Psoas muscle (tissue), 8 donors: Measurements from ENCODE around the gene GPRIN3. TPM values are rescaled to one million over a fixed set of nuclear protein-coding genes. Genes with fewer than 3 reads are reported as not detected.
"Not testable (repeated sequence)": the region's sequence is repeated elsewhere in the genome, so short reads cannot be mapped to it uniquely, and the experiment has no call there.

Source experiments
- ATAC-seq, 4 donors: fragments of 200-7000 bp; cut with Tn5 transposase; one replicate each; pipeline ENCODE4 v1.9.1; 2020; ENCODE audit warnings: moderate library complexity in 3 of 4, mild to moderate bottlenecking in 2 of 4
- DNase-seq, 2 donors: peaks; one replicate each; pipeline ENCODE4 v3.0.0-alpha.2; 2020
- H3K27ac ChIP-seq: fragments of 200-600 bp; one replicate; pipeline ENCODE4 v1.8.0; 2022
- H3K27me3 ChIP-seq, 3 donors: fragments of 200-600 bp in 1 of 3; one replicate each; pipeline versions ENCODE4 v1.6.1 to v1.8.0; 2013 to 2022; ENCODE audit warnings: low read length in 2 of 3, mild to moderate bottlenecking in 2 of 3, moderate library complexity in 1 of 3; ENCODE audit not compliant: insufficient read depth in 3 of 3
- H3K36me3 ChIP-seq, 2 donors: fragments of 200-600 bp in 1 of 2; one replicate each; pipeline versions ENCODE4 v1.6.1 to v1.8.0; 2013 to 2022; ENCODE audit warnings: low read depth in 1 of 2, mild to moderate bottlenecking in 1 of 2, moderate library complexity in 1 of 2; ENCODE audit not compliant: insufficient read depth in 1 of 2
- H3K4me1 ChIP-seq: fragments of 200-600 bp; one replicate; pipeline ENCODE4 v1.8.0; 2022
- H3K4me3 ChIP-seq: fragments of 200-600 bp; one replicate; pipeline ENCODE4 v1.8.0; 2022; ENCODE audit warnings: mild to moderate bottlenecking
- H3K9me3 ChIP-seq: fragments of 200-600 bp; one replicate; pipeline ENCODE4 v1.8.0; 2022
- CTCF ChIP-seq: fragments of 200-600 bp; IDR thresholded peaks from one replicate; pipeline ENCODE4 v1.8.0; 2022; ENCODE audit warnings: antibody characterized with exemption
- WGBS, 3 donors: extraction: QIAGEN DNeasy Blood & Tissue Kit; methylation state at CpG; one replicate each; pipeline versions ENCODE4 v1.1.6 to v1.1.7; 2013; 5-methylcytosine and 5-hydroxymethylcytosine counted together
- intact Hi-C, 2 donors: fragments of 100-400 bp; cut with DNase I; formaldehyde crosslinking; loops; one replicate each; pipeline versions ENCODE4 v1.11.0 to v1.14.2; 2022
- polyA plus RNA-seq, 3 donors: library from polyadenylated mRNA; stranded (reverse); fragments of 200-250 nt; gene quantifications; one replicate each; pipeline ENCODE4 v1.2.3, GENCODE V29; 2013
- total RNA-seq, 4 donors: library from RNA; stranded (reverse); fragmentation: NEBNext Ultra II Directional in 2 of 4; extraction: Animal tissue kit (Norgen Biotek cat#: 25700) in 2 of 4; gene quantifications; one replicate each; pipeline versions ENCODE4 v1.2.1 to v1.2.4, GENCODE V29; 2021 to 2023
- donor health status: healthy with polysubstance abuse.
- donor health status: DM: no; HTN: no; CAD: no; lungs with moderate emphysema.
- donor health status: Bipolar disorder and iron deficiency.
- donor health status: healthy.
- donor health status: DM: yes; HTN: yes; CAD: no.
- donor health status: DM: no; HTN: no; CAD: no.
- donor health status: DM: no; HTN: no; CAD: no.
- donor health status: DM: yes; HTN: yes; CAD: no.

Gene GPRIN3
- total and polyA plus RNA-seq, 7 donors = 0.30 to 3.0 (median 1.2) TPM

- Histone ChIP-seq H3K27ac (no peak overlapping the region), H3K36me3 (no peaks in the 10 kb centered on the region), H3K27me3 (no peaks in the 10 kb centered on the region), H3K4me3 (no peak overlapping the region), H3K9me3 (no peaks in the 10 kb centered on the region), H3K4me1 (no peaks in the 10 kb centered on the region)
- TF ChIP-seq CTCF = no peak
- DNase-seq (no peak), ATAC-seq (no peak)
- WGBS, 3 donors = 89 to 96% (median 92%) methylated on average over 3 of the region's 3 CpGs
- intact Hi-C loops = no loop called here
Observed at GRCh38 chr4:89203902-89204301, 103.7 kb downstream of the GPRIN3 start.

- H3K27ac ChIP-seq, H3K27me3 ChIP-seq, H3K36me3 ChIP-seq, H3K4me1 ChIP-seq, H3K9me3 ChIP-seq, intact Hi-C loops, H3K4me3 ChIP-seq, ATAC-seq, DNase-seq: not testable (repeated sequence)
- WGBS, 3 donors = 75 to 90% methylated on average over 1 of the region's 1 CpG; no CpG with 5 or more reads in 1 of the 3 donors
Observed at GRCh38 chr4:89199394-89199793, 108.2 kb downstream of the GPRIN3 start.

GRCh38 chr4:89197920-89198319, 109.7 kb downstream of the GPRIN3 start:
- no peaks in the 10 kb centered on the region for H3K9me3 ChIP-seq
- no peak for ATAC-seq
- WGBS, 3 donors = 89 to 94% (median 93%) methylated on average over 2 of the region's 2 CpGs
- H3K27me3 ChIP-seq = no peaks in the 10 kb centered on the region
- no peak overlapping the region for H3K27ac ChIP-seq
- H3K4me1 ChIP-seq = no peaks in the 10 kb centered on the region
- no peak overlapping the region for H3K4me3 ChIP-seq
- DNase-seq = no peak
- H3K36me3 ChIP-seq = no peaks in the 10 kb centered on the region
- intact Hi-C loops = no loop called here
- TF ChIP-seq CTCF = no peak

GRCh38 chr4:89196745-89197144, 110.9 kb downstream of the GPRIN3 start:
- DNase-seq (no peak), ATAC-seq (no peak)
- WGBS, 3 donors = 19 to 23% (median 22%) methylated on average over 2 of the region's 2 CpGs
- intact Hi-C loops = no loop called here
- TF ChIP-seq CTCF = no peak
- Histone ChIP-seq H3K27me3 (no peaks in the 10 kb centered on the region), H3K27ac (no peak overlapping the region), H3K36me3 (no peaks in the 10 kb centered on the region), H3K4me3 (no peak overlapping the region), H3K4me1 (no peaks in the 10 kb centered on the region), H3K9me3 (no peaks in the 10 kb centered on the region)

- H3K4me3 ChIP-seq = no peak overlapping the region
- H3K36me3 ChIP-seq = no peaks in the 10 kb centered on the region
- no peaks in the 10 kb centered on the region for H3K27me3 ChIP-seq
- no peak overlapping the region for H3K27ac ChIP-seq
- TF ChIP-seq CTCF = no peak
- intact Hi-C loops = no loop called here
- H3K4me1 ChIP-seq = no peaks in the 10 kb centered on the region
- ATAC-seq = no peak
- no peaks in the 10 kb centered on the region for H3K9me3 ChIP-seq
- DNase-seq = no peak
- WGBS, 3 donors = 57 to 74% (median 63%) methylated on average over 2 of the region's 2 CpGs
Observed at GRCh38 chr4:89196056-89196674, 111.4 kb downstream of the GPRIN3 start.
